GM21825 (cell line): Measurements from ENCODE around the gene HIGD1B.

ENCODE experiments used
- ATAC-seq: cut with Tn5 transposase; IDR thresholded peaks from one replicate; pipeline ENCODE4 v1.9.1; 2021; ENCODE audit warnings: mild to moderate bottlenecking, moderate library complexity; ENCODE audit not compliant: unreplicated experiment

HIGD1B gene

GRCh38 chr17:44877121-44877520, 29.4 kb downstream of the HIGD1B start:
- no peak for ATAC-seq

GRCh38 chr17:44878627-44879221, 31.0 kb downstream of the HIGD1B start:
- ATAC-seq: no peak

DNA sequence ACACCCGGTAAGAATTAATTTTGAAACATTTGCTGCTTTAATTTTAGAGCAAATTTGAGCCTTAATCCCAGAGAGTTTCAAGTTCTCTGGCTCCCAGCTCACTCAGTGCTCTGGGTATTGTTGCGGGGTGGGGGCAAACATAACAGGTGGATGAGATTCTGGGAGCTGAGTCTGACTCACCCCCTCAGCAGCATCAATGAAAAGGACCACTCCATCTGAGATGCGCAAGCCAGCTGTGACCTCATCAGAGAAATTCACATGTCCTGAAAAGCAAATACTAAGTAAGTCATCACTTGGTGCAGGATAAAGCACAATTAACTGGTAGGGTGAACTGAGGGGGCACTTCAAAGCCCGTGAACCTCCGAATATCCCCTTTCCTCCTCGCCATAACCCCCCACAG, 31.7 kb downstream of the HIGD1B start:
- no peak for ATAC-seq

DNA sequence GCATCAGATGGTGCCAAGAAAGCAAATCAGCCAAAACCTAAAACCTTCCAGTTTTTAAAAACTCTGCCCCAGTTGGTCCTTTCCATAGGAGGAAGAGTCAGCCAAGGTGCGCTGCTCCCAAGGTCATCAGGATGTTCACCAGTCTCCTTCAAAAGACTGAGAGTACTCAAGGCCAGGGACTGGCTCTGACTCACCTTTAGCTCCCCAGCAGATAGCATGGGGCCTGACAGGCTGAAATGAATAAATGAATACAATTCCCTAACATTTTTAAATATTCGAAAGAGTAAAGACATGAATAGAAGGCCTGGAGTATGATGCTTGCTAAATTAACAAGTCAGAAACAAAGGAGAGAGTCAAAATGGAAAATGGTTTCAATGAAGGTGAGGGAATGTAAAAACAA, 32.4 kb downstream of the HIGD1B start:
- no peak for ATAC-seq

DNA sequence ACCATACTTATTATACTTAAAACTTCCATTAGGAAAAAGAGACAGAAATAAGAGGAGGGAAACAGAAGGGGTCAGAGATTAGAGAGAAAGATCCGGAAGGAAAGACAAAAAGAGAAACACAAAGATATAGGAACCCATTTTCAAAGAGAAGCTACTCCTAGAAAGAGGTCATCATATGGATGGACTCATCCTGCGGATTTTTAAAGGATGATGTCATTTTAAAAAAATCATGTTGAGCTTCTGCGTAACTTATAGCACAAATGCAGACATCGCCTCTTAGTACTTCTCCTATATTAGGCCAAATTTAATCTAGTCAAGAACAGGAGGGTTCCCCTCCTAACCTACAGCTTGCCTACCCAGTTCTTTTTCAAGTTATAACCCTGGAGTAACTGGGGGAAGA, 33.5 kb downstream of the HIGD1B start:
- ATAC-seq: no peak

DNA sequence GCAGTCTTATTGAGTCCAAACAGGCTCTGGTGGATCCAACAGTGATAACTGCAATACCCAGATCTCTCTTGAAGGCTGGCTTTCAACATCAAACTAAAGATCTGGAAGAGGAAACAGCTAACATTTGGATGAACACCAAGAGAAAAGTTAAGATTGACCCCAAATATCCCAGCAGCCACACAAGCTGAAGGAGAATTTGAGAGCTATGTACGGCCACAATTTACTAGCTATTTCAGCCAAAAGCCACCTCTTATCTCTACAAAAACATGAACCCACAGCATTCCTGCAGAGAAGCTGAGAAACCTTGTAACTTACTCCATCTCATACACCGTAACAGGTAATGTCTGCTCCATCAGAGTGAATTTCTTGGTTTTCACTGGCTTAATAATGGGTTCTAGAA, 37.3 kb downstream of the HIGD1B start:
- no peak for ATAC-seq

- no peak for ATAC-seq
Measured at GRCh38 chr17:44887016-44887415, 39.3 kb downstream of the HIGD1B start.

DNA sequence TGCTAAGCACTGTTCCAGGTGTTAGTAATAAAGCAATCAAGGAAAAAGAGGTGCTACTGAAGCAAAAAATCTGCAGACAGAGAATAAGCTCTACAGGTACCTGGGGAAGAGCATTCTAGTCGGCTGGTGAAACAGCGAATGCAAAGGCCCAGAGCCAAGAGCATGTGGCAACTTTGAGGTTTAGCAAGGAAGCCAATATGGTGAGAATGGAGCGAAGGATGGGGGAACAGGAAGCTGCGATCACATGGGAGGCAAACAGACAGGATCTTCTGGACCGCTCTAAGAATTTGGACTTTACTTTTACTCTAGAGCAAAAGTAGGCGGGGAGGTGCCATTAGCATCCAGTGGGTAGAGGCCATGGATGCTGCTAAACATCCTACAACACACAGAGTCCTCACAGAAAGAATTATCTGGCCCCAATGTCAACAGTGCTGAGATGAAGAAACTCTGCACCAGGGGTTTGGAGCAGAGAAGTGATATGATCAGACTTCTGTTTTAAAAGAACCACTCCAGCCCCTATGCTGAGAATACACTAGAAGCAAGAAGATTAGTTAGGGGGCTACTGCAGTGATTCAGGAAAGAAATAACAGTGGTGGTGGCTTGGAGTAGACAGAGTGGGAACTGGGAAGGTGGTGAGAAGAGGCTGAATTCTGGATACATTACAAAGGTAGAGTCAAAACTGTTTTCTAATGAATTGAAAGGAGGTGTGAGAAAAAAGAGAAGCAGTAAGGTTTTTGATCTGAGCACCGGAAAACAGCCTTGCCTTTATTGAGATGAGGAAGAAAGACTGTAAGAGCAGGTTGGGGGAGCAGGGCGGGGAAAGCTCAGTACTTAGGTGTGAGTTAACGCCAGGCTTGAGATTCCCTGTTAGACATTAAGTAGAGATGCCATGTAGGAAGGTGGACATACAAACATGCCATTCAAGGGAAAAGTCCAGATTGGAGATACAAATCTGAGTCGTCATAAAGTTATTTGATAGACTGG, 40.6 kb downstream of the HIGD1B start:
- ATAC-seq: no peak

- ATAC-seq: no peak
Measured at GRCh38 chr17:44889003-44889402, 41.3 kb downstream of the HIGD1B start.

- no peak for ATAC-seq
Measured at GRCh38 chr17:44892250-44892649, 44.6 kb downstream of the HIGD1B start.

- ATAC-seq: no peak
Measured at GRCh38 chr17:44894642-44895041, 47.0 kb downstream of the HIGD1B start.

- ATAC-seq: no peak
Measured at GRCh38 chr17:44898768-44899073, 51.0 kb downstream of the HIGD1B start.

GRCh38 chr17:44899074-44899782, 51.5 kb downstream of the HIGD1B start, which contains the start of gene EFTUD2:
Gene EFTUD2, minus strand, starts transcription at chr17:44899445. Its CDS starts 4,924 bp downstream, at chr17:44894521.
- ATAC-seq: peak; percentile 61
